Stomach smooth muscle (tissue), 2 donors: Measurements from ENCODE around the gene OPRD1.
"Not testable (repeated sequence)": the region's sequence is repeated elsewhere in the genome, so short reads cannot be mapped to it uniquely, and the experiment has no call there.

Experiments
- H3K27ac ChIP-seq: one replicate; pipeline ENCODE4 v1.7.0; 2013; ENCODE audit warnings: mild to moderate bottlenecking, low read length, inconsistent platforms
- H3K27me3 ChIP-seq, 2 donors: one replicate each; pipeline ENCODE4 v1.7.0; 2013; ENCODE audit warnings: low read length in 2 of 2; ENCODE audit not compliant: insufficient read depth in 2 of 2, control insufficient read depth in 1 of 2
- H3K36me3 ChIP-seq, 2 donors: one replicate each; pipeline ENCODE4 v1.7.0; 2013; ENCODE audit warnings: low read length in 2 of 2; ENCODE audit not compliant: control insufficient read depth in 2 of 2, insufficient read depth in 2 of 2
- H3K4me1 ChIP-seq: one replicate; pipeline ENCODE4 v1.7.0; 2013; ENCODE audit warnings: low read length; ENCODE audit not compliant: control insufficient read depth, insufficient read depth
- H3K4me3 ChIP-seq, 2 donors: one replicate each; pipeline ENCODE4 v1.7.0; 2013; ENCODE audit warnings: low read length in 2 of 2
- H3K9ac ChIP-seq, 2 donors: one replicate each; pipeline ENCODE4 v1.7.0; 2013; ENCODE audit warnings: low read length in 2 of 2, mild to moderate bottlenecking in 1 of 2
- H3K9me3 ChIP-seq, 2 donors: one replicate each; pipeline ENCODE4 v1.7.0; 2013; ENCODE audit warnings: low read length in 2 of 2; ENCODE audit not compliant: control insufficient read depth in 2 of 2
- donor health status: healthy.
- donor health status: Pancreatic carcinoma.

The OPRD1 gene

GRCh38 chr1:28782011-28782410, 30.0 kb upstream of the OPRD1 start:
- no peaks in the 10 kb centered on the region for H3K9me3 ChIP-seq
- no peaks in the 10 kb centered on the region for H3K27me3 ChIP-seq
- H3K4me3 ChIP-seq, result no peak overlapping the region
- H3K4me1 ChIP-seq, result no peaks in the 10 kb centered on the region
- no peak overlapping the region for H3K27ac ChIP-seq
- H3K9ac ChIP-seq, result no peak overlapping the region
- H3K36me3 ChIP-seq, result no peaks in the 10 kb centered on the region

- no peak overlapping the region for H3K9ac ChIP-seq
- H3K4me3 ChIP-seq, result no peak overlapping the region
- no peaks in the 10 kb centered on the region for H3K27me3 ChIP-seq
- H3K4me1 ChIP-seq, result no peaks in the 10 kb centered on the region
- no peaks in the 10 kb centered on the region for H3K36me3 ChIP-seq
- H3K27ac ChIP-seq, result no peak overlapping the region
- H3K9me3 ChIP-seq, result no peaks in the 10 kb centered on the region
Measured at GRCh38 chr1:28783363-28783762, 28.6 kb upstream of the OPRD1 start.

- peaks cover 0 to 2% of the 10 kb centered on the region in 2 donors for H3K27me3 ChIP-seq
- no peak overlapping the region for H3K27ac ChIP-seq
- H3K9me3 ChIP-seq, result no peaks in the 10 kb centered on the region
- no peak overlapping the region for H3K9ac ChIP-seq
- no peak overlapping the region for H3K4me3 ChIP-seq
- no peaks in the 10 kb centered on the region for H3K36me3 ChIP-seq
- no peaks in the 10 kb centered on the region for H3K4me1 ChIP-seq
Measured at GRCh38 chr1:28789412-28789811, 22.6 kb upstream of the OPRD1 start.

- H3K4me3 ChIP-seq, result no peak overlapping the region
- H3K9ac ChIP-seq, result no peak overlapping the region
Measured at GRCh38 chr1:28789816-28790215, 22.2 kb upstream of the OPRD1 start.

GRCh38 chr1:28790377-28791035, 21.5 kb upstream of the OPRD1 start:
- no peak overlapping the region for H3K9ac ChIP-seq
- H3K36me3 ChIP-seq, result no peaks in the 10 kb centered on the region
- H3K4me3 ChIP-seq, result no peak overlapping the region
- peaks cover 0 to 2% of the 10 kb centered on the region in 2 donors for H3K27me3 ChIP-seq
- no peak overlapping the region for H3K27ac ChIP-seq
- no peaks in the 10 kb centered on the region for H3K9me3 ChIP-seq
- H3K4me1 ChIP-seq, result no peaks in the 10 kb centered on the region

More at GRCh38 chr1:28789816-28790215, 22.2 kb upstream of the OPRD1 start:
- Histone ChIP-seq H3K9me3 (no peaks in the 10 kb centered on the region), H3K36me3 (no peaks in the 10 kb centered on the region), H3K27me3 (peaks cover 0 to 2% of the 10 kb centered on the region in 2 donors), H3K4me1 (no peaks in the 10 kb centered on the region), H3K27ac (no peak overlapping the region)

- H3K27ac ChIP-seq, H3K9ac ChIP-seq, H3K4me3 ChIP-seq, H3K27me3 ChIP-seq, H3K4me1 ChIP-seq, H3K9me3 ChIP-seq, H3K36me3 ChIP-seq: not testable (repeated sequence)
Measured at GRCh38 chr1:28791929-28792328, 20.0 kb upstream of the OPRD1 start.

GRCh38 chr1:28792644-28793121, 19.3 kb upstream of the OPRD1 start:
- no peaks in the 10 kb centered on the region for H3K9me3 ChIP-seq
- H3K9ac ChIP-seq, result no peak overlapping the region

GRCh38 chr1:28794582-28794981, 17.4 kb upstream of the OPRD1 start:
- H3K4me1 ChIP-seq, H3K9ac ChIP-seq, H3K27me3 ChIP-seq, H3K36me3 ChIP-seq, H3K4me3 ChIP-seq, H3K27ac ChIP-seq, H3K9me3 ChIP-seq: not testable (repeated sequence)

More at GRCh38 chr1:28792644-28793121, 19.3 kb upstream of the OPRD1 start:
- Histone ChIP-seq H3K36me3 (no peaks in the 10 kb centered on the region), H3K27me3 (peaks cover 2 to 3% of the 10 kb centered on the region in 2 donors), H3K4me3 (no peak overlapping the region), H3K4me1 (no peaks in the 10 kb centered on the region), H3K27ac (no peak overlapping the region)

GRCh38 chr1:28796352-28797211, 15.4 kb upstream of the OPRD1 start:
- Histone ChIP-seq H3K27me3 (peaks cover 2 to 9% of the 10 kb centered on the region in 2 donors), H3K36me3 (no peaks in the 10 kb centered on the region), H3K4me1 (no peaks in the 10 kb centered on the region), H3K9ac (no peak overlapping the region), H3K4me3 (no peak overlapping the region), H3K27ac (no peak overlapping the region), H3K9me3 (no peaks in the 10 kb centered on the region)

GRCh38 chr1:28800324-28800723, 11.6 kb upstream of the OPRD1 start:
- H3K4me3 ChIP-seq, result no peak overlapping the region

GRCh38 chr1:28801461-28801860, 10.5 kb upstream of the OPRD1 start:
- H3K4me3 ChIP-seq, result no peak overlapping the region

More at GRCh38 chr1:28800324-28800723, 11.6 kb upstream of the OPRD1 start:
- Histone ChIP-seq H3K9me3 (no peaks in the 10 kb centered on the region), H3K4me1 (no peaks in the 10 kb centered on the region), H3K27me3 (peaks cover 0 to 14% of the 10 kb centered on the region in 2 donors), H3K27ac (no peak overlapping the region), H3K9ac (no peak overlapping the region), H3K36me3 (no peaks in the 10 kb centered on the region)

More at GRCh38 chr1:28801461-28801860, 10.5 kb upstream of the OPRD1 start:
- Histone ChIP-seq H3K9ac (no peak overlapping the region), H3K27me3 (peaks cover 0 to 13% of the 10 kb centered on the region in 2 donors), H3K27ac (no peak overlapping the region), H3K4me1 (no peaks in the 10 kb centered on the region), H3K36me3 (no peaks in the 10 kb centered on the region), H3K9me3 (no peaks in the 10 kb centered on the region)
